ENCODE data around the gene CCDC158.

DNA sequence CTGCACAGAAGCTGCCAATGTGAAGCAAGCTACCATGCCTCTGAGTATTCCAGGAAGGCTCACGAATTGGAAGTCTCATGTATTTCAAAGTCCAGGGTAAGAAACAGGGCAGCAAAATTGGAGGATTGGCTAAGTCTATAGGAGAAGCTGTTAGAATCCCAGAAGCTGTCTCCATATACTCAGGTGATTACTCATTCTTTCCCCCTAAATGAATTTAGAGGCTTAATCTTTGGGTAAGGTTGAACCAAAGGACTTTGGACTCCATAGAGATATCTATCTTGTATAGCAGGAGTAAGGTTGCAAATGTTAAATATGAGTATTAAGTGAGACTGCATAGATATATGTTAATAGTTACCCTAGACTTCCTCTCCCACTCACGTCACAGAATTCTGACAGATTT, 78.1 kb downstream of the CCDC158 start:
- TF ChIP-seq CTCF (IDR thresholded peaks at IDR 0.05 in 8 of 11, conservative IDR thresholded peaks at IDR 0.05 in 3 of 11) = no peak
- TF ChIP-seq POLR2A (IDR thresholded peaks at IDR 0.05) = no peak
- TF ChIP-seq POLR2AphosphoS5 (IDR thresholded peaks at IDR 0.05) = no peak
